ENCODE results near the gene STX19.

DNA sequence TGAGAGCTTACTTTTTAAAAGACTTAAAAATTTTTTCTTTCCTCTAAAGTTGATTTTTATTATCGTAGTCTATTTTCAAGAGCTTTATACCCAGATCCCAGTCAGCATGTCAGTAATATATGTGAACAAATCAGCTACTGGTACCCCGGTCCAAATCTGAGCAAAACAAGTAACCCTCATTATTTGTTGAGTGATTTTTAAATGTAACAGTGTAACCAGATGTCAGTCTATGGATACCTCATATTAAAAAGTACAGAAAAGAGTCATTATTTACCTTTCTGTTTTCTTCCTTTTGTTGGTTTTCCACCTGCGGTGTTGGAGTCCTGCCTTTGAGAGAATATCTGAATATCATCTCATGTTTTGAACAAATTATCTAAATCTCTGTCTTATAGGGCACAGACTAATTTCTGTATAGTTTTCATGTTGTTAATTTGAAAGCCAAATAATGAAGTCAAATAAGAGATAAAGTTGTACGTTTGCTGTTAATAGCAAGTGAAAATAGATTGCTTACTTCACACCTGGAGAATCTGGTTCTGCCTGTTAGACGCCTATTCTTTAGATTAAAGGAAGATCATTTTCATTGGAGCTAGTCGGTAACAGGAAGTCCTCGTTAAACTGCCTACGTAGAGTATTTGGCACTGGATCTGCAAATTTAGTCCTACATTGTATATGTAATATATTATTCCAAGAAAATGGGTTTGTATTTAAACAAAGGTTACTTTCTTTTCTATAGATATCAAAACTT is at the start of gene STX19:
- TF ChIP-seq, protein P1, sequence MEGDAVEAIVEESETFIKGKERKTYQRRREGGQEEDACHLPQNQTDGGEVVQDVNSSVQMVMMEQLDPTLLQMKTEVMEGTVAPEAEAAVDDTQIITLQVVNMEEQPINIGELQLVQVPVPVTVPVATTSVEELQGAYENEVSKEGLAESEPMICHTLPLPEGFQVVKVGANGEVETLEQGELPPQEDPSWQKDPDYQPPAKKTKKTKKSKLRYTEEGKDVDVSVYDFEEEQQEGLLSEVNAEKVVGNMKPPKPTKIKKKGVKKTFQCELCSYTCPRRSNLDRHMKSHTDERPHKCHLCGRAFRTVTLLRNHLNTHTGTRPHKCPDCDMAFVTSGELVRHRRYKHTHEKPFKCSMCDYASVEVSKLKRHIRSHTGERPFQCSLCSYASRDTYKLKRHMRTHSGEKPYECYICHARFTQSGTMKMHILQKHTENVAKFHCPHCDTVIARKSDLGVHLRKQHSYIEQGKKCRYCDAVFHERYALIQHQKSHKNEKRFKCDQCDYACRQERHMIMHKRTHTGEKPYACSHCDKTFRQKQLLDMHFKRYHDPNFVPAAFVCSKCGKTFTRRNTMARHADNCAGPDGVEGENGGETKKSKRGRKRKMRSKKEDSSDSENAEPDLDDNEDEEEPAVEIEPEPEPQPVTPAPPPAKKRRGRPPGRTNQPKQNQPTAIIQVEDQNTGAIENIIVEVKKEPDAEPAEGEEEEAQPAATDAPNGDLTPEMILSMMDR (IDR thresholded peaks at IDR 0.05; ENCODE audit: low read length), result no peak
- TF ChIP-seq EZH2 (optimal IDR thresholded peaks at IDR 0.05; ENCODE audit: low read depth, low read length), result no peak
- no peak for TF ChIP-seq EZH2phosphoT487 (IDR thresholded peaks at IDR 0.05; ENCODE audit: low read length)

Measured in MM.1S (cell line).